ENCODE results near the gene SLC9A3.

- TF ChIP-seq, protein P1, sequence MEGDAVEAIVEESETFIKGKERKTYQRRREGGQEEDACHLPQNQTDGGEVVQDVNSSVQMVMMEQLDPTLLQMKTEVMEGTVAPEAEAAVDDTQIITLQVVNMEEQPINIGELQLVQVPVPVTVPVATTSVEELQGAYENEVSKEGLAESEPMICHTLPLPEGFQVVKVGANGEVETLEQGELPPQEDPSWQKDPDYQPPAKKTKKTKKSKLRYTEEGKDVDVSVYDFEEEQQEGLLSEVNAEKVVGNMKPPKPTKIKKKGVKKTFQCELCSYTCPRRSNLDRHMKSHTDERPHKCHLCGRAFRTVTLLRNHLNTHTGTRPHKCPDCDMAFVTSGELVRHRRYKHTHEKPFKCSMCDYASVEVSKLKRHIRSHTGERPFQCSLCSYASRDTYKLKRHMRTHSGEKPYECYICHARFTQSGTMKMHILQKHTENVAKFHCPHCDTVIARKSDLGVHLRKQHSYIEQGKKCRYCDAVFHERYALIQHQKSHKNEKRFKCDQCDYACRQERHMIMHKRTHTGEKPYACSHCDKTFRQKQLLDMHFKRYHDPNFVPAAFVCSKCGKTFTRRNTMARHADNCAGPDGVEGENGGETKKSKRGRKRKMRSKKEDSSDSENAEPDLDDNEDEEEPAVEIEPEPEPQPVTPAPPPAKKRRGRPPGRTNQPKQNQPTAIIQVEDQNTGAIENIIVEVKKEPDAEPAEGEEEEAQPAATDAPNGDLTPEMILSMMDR (IDR thresholded peaks at IDR 0.05): no peak
- no peak for TF ChIP-seq POLR2A (IDR thresholded peaks at IDR 0.05)
These were observed 14.7 kb upstream of the SLC9A3 start for GRCh38 chr5:538801-539468.

Measured in esophagus squamous epithelium (tissue), 4 donors.